VCaP (cell line): ENCODE data around the gene DDX19B.
A peak's percentile ranks its signal among the peaks of the same experiment; 100 is the strongest.
"Not testable (repeated sequence)": the region's sequence is repeated elsewhere in the genome, so short reads cannot be mapped to it uniquely, and the experiment has no call there.

ENCODE experiments used
- H3K27ac ChIP-seq: fragments of 450-650 bp; 2 replicates; pipeline ENCODE4 v1.5.1; 2017
- CTCF ChIP-seq: fragments of 450-650 bp; conservative IDR thresholded peaks from 2 replicates; pipeline ENCODE4 v1.5.1; 2017; ENCODE audit warnings: mild to moderate bottlenecking, moderate library complexity

DDX19B gene

GRCh38 chr16:70345840-70346239 is 46.9 kb downstream of the DDX19B start:
- peak overlapping the region; percentile 78 for H3K27ac ChIP-seq
- no peak for TF ChIP-seq CTCF

- TF ChIP-seq CTCF: no peak
- H3K27ac ChIP-seq: no peak overlapping the region
Measured at GRCh38 chr16:70348991-70349390, 50.0 kb downstream of the DDX19B start.

GRCh38 chr16:70349783-70350182 is 50.8 kb downstream of the DDX19B start:
- H3K27ac ChIP-seq: no peak overlapping the region
- no peak for TF ChIP-seq CTCF

GRCh38 chr16:70359552-70359951 is 60.6 kb downstream of the DDX19B start:
- TF ChIP-seq CTCF: no peak

GRCh38 chr16:70364399-70364798 is 65.4 kb downstream of the DDX19B start:
- TF ChIP-seq CTCF: no peak
- no peak overlapping the region for H3K27ac ChIP-seq

More at GRCh38 chr16:70359552-70359951, 60.6 kb downstream of the DDX19B start:
- no peak overlapping the region for H3K27ac ChIP-seq

- TF ChIP-seq CTCF: peak; percentile 77
- H3K27ac ChIP-seq: not testable (repeated sequence)
Measured at GRCh38 chr16:70370145-70370544, 71.2 kb downstream of the DDX19B start.

- TF ChIP-seq CTCF: no peak
- no peak overlapping the region for H3K27ac ChIP-seq
Measured at GRCh38 chr16:70370924-70371323, 71.9 kb downstream of the DDX19B start.
